Memory B cell (primary cell): Measurements from ENCODE around the gene DELE1.
A peak's percentile ranks its signal among the peaks of the same experiment; 100 is the strongest.

Source experiments
- ATAC-seq: fragments of 150-1000 bp; cut with Tn5 transposase; 2 replicates; pipeline ENCODE4 v1.10.0; 2021; ENCODE audit warnings: low read depth, mild to moderate bottlenecking, moderate library complexity
- DNase-seq, 2 donors: peaks; one replicate each; pipeline ENCODE4 v3.0.0; 2022; ENCODE audit warnings: low spot score in 2 of 2
- H3K27ac Mint-ChIP-seq: one replicate; pipeline ENCODE4 v1.8.0; 2022; ENCODE audit warnings: mild to moderate bottlenecking, moderate library complexity, mixed read lengths
- H3K27me3 Mint-ChIP-seq: one replicate; pipeline ENCODE4 v1.8.0; 2022; ENCODE audit warnings: mixed read lengths
- H3K36me3 Mint-ChIP-seq: one replicate; pipeline ENCODE4 v1.8.0; 2022; ENCODE audit warnings: mild to moderate bottlenecking, mixed read lengths
- H3K4me1 Mint-ChIP-seq: one replicate; pipeline ENCODE4 v1.8.0; 2022; ENCODE audit warnings: mixed read lengths
- H3K4me3 Mint-ChIP-seq: one replicate; pipeline ENCODE4 v1.8.0; 2022; ENCODE audit warnings: mild to moderate bottlenecking, moderate library complexity, mixed read lengths
- H3K9me3 Mint-ChIP-seq: one replicate; pipeline ENCODE4 v1.8.0; 2022; ENCODE audit warnings: mixed read lengths

DELE1 gene

GRCh38 chr5:141966275-141966962, 42.7 kb downstream of the DELE1 start:
- Mint-ChIP-seq H3K36me3 (peaks cover under 1% of the 10 kb centered on the region), H3K4me1 (peaks cover 33% of the 10 kb centered on the region), H3K27me3 (no peaks in the 10 kb centered on the region), H3K9me3 (no peaks in the 10 kb centered on the region), H3K27ac (peak overlapping the region; percentile 45), H3K4me3 (no peak overlapping the region)
- no peak for DNase-seq
- ATAC-seq: no peak

- Mint-ChIP-seq H3K36me3 (peaks cover 3% of the 10 kb centered on the region), H3K4me3 (no peak overlapping the region), H3K27me3 (no peaks in the 10 kb centered on the region), H3K9me3 (no peaks in the 10 kb centered on the region), H3K27ac (peak overlapping the region; percentile 45), H3K4me1 (peaks cover 35% of the 10 kb centered on the region)
- DNase-seq (no peak), ATAC-seq (no peak)
Measured at GRCh38 chr5:141966963-141967333, 43.3 kb downstream of the DELE1 start.

GRCh38 chr5:141968914-141969608, 45.4 kb downstream of the DELE1 start, which contains the start of gene RNF14:
Gene RNF14 (plus strand): TSS chr5:141969105. CDS start chr5:141973589, 4,484 bp downstream.
- peaks cover 35% of the 10 kb centered on the region for H3K4me1 Mint-ChIP-seq
- peak within 1 kb of the TSS; percentile 91 for H3K4me3 Mint-ChIP-seq
- H3K27me3 Mint-ChIP-seq: no peaks in the 10 kb centered on the region
- ATAC-seq: peak; percentile 93
- no peaks in the 10 kb centered on the region for H3K9me3 Mint-ChIP-seq
- H3K36me3 Mint-ChIP-seq: peaks cover 6% of the 10 kb centered on the region
- DNase-seq: peak; percentile 90 to 93
- H3K27ac Mint-ChIP-seq: peak within 1 kb of the TSS; percentile 96

DNA sequence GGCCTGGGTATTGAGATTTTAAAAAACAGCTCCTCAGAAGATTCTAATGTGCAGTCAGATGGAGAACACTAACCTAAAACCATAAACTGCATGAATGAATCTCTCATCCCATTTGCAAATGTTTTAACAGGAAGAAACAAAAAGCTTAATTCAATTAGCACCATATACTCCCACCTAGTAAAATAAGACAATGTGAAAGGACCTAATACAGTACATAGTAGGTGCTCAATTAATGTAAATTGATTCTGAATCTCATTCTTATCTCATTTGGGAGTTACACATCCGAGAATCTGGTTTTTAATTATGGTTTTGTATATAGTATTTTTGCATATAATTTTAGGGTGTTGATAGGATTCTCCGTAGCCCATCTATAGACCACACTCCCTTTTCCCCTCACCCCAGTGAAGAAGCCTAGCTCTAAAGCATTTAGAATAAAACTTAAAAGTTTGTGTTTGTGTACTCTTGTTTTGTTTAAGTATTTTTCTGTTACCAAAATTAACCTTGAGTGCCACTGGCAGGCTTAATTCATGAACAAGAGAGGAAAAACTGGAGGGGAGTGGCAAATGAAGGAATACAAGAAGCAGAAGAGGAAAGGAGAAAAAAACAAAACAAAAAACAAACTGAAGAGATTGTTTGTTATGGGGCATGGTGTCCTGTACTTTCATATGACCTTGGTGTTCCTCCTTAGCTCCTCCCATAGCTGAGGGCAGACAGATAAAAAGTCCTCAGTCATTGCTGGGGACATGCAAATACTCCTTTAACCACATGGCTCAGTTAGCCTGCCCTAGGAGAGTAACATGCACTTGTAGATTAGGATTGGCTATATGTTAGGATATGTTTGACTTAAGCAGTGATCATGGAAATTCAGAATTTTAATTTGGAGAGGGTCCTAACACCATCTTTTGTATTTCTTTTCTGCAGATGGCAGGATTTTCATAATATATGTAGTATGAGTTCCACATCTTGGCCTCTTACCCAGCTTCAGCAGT, 46.4 kb downstream of the DELE1 start:
- Mint-ChIP-seq H3K4me1 (peaks cover 38% of the 10 kb centered on the region), H3K4me3 (peak overlapping the region; percentile 91), H3K27me3 (no peaks in the 10 kb centered on the region), H3K27ac (peak overlapping the region; percentile 96), H3K9me3 (no peaks in the 10 kb centered on the region), H3K36me3 (peaks cover 9% of the 10 kb centered on the region)
- ATAC-seq (peak; percentile 32), DNase-seq (peak in 1 of 2 donors; percentile 20)

DNA sequence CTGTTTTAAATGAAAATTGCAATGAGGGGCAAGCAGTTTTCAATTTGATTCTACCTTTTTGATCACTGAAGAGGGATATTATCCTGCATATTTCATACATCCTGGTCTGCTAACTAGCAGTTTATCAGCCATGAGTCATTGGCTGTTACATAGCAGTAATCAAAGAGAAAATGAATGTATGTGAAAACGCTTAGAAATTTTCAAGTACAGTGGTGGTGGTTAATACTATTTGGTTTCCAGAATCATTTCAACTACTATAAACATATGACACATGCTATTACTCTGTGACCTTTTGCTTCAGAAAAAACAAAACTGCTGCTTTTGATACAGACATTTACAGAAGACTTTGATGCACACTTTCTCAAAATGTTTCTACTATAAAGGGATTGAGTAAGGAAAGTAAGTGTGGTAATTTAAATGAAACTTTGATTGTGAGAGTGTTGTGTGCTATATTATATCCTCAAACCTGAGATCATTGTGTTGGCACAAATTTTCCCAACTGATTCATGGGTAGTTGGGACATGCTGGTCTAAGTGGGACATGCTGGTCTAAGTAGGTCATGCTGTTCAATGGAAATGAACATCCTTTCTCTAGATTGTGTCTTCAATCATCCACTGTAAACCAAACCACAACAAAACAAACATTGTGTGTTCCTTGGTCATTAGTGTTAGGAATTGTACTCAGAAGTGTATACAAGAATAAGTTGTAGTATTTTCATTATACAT, 50.4 kb downstream of the DELE1 start:
- Mint-ChIP-seq H3K4me1 (peaks cover 24% of the 10 kb centered on the region), H3K36me3 (peaks cover 17% of the 10 kb centered on the region), H3K27me3 (no peaks in the 10 kb centered on the region), H3K9me3 (no peaks in the 10 kb centered on the region), H3K4me3 (no peak overlapping the region), H3K27ac (no peak overlapping the region)
- no peak for ATAC-seq
- DNase-seq: no peak

DNA sequence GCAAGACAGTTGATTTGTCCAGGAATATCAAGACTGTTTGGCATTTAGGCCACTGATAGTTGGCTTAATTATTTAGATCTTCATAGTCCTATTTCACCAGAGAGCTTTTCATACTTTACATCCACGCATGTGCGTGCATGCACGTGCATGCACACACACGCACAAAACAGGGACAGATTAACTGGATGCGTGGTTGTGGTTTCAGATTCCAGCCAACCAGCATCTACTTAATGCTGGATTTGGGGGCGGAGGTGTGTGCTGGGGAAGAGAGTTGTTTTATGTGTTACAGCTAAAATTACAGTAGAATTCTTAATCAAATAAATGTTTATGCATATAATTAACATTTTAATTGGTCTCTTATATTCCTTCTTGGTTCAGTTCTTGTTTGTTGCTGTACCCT, 52.5 kb downstream of the DELE1 start:
- ATAC-seq: no peak
- no peak for DNase-seq

GRCh38 chr5:141978389-141978788, 54.7 kb downstream of the DELE1 start:
- Mint-ChIP-seq H3K27ac (no peak overlapping the region), H3K36me3 (peaks cover 29% of the 10 kb centered on the region), H3K4me3 (no peak overlapping the region), H3K27me3 (no peaks in the 10 kb centered on the region), H3K9me3 (no peaks in the 10 kb centered on the region), H3K4me1 (peaks cover 10% of the 10 kb centered on the region)
- DNase-seq: no peak
- ATAC-seq: no peak

More for the DNA sequence above, 52.5 kb downstream of the DELE1 start:
- H3K27me3 Mint-ChIP-seq: no peaks in the 10 kb centered on the region
- no peak overlapping the region for H3K27ac Mint-ChIP-seq
- H3K36me3 Mint-ChIP-seq: peaks cover 25% of the 10 kb centered on the region
- peaks cover 11% of the 10 kb centered on the region for H3K4me1 Mint-ChIP-seq
- H3K4me3 Mint-ChIP-seq: no peak overlapping the region
- no peaks in the 10 kb centered on the region for H3K9me3 Mint-ChIP-seq

DNA sequence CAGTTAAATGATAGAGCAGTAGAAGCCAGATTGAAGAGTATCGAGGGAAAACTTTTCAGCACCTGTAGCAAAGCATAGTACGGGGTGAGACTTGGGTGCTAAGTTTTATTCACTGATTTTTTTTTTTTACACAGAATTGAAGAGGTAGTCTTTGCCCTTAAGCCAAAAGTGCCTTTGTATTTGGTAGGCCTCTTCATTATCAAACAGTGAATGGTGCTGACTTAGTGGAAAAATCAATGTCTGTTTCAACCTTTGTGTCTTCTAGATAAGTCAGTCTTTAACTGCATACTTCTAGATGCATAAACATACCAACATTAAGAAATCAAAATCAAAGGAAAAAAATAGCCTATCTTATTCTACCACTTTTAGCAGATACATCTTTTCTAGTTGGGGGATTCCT, 59.0 kb downstream of the DELE1 start:
- H3K4me3 Mint-ChIP-seq: no peak overlapping the region
- H3K27ac Mint-ChIP-seq: no peak overlapping the region
- DNase-seq (no peak), ATAC-seq (no peak)
- H3K36me3 Mint-ChIP-seq: peaks cover 39% of the 10 kb centered on the region
- H3K4me1 Mint-ChIP-seq: peaks cover 2% of the 10 kb centered on the region
- H3K9me3 Mint-ChIP-seq: no peaks in the 10 kb centered on the region
- H3K27me3 Mint-ChIP-seq: no peaks in the 10 kb centered on the region

DNA sequence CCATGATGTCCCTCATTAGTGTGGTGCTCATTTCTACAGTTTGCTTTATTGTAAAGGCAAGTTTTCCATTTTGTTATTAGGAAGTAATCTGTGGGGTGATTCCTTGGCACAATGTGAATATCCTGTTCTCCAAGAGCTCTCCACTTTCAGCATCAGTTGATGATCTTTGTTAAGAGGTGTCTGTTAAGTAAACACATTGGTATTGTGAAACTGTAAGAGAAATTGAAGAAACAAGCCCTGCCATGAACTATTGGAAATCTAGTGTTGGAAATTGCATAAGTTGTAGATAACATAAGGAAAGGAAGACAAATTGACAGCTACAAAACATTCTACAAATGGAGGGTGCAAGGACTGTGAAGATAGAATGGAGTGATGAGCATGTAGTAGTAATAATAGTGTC, 62.4 kb downstream of the DELE1 start:
- ATAC-seq (no peak), DNase-seq (no peak)
- no peak overlapping the region for H3K4me3 Mint-ChIP-seq
- H3K4me1 Mint-ChIP-seq: peaks cover 2% of the 10 kb centered on the region
- H3K36me3 Mint-ChIP-seq: peaks cover 30% of the 10 kb centered on the region
- H3K9me3 Mint-ChIP-seq: no peaks in the 10 kb centered on the region
- H3K27ac Mint-ChIP-seq: peak overlapping the region; percentile 1
- no peaks in the 10 kb centered on the region for H3K27me3 Mint-ChIP-seq

- ATAC-seq (no peak), DNase-seq (no peak)
- Mint-ChIP-seq H3K27me3 (no peaks in the 10 kb centered on the region), H3K27ac (no peak overlapping the region), H3K4me1 (no peaks in the 10 kb centered on the region), H3K9me3 (no peaks in the 10 kb centered on the region), H3K36me3 (peaks cover 26% of the 10 kb centered on the region), H3K4me3 (no peak overlapping the region)
Measured at GRCh38 chr5:141989720-141990119, 66.0 kb downstream of the DELE1 start.
